HCT116 (cell line): Measurements from ENCODE around the gene LFNG. TPM values are rescaled to one million over a fixed set of nuclear protein-coding genes. Genes with fewer than 3 reads are reported as not detected.

ENCODE experiments used
- ATAC-seq: fragments of 200-7000 bp; cut with Tn5 transposase; 2 replicates; pipeline ENCODE4 v1.9.1; 2020; ENCODE audit warnings: mild to moderate bottlenecking, moderate library complexity
- BruUV-seq: library from RNA; stranded (reverse); fragments of 400-500 nt; replicated peaks from 2 replicates; lab custom pipeline; 2021; lab: Mats Ljungman, UMichigan
- CTCF ChIA-PET: fragments of 300-600 bp; sonication (Branson Sonifier 250); formaldehyde crosslinking; loops from one replicate; lab custom pipeline; 2021; ENCODE audit warnings: antibody characterized with exemption; lab: Charles Lee
- POLR2A ChIA-PET: fragments of 300-600, 350-600 bp; sonication (Branson Sonifier 250); formaldehyde crosslinking; loops from one replicate; lab custom pipeline; 2021; ENCODE audit warnings: antibody characterized with exemption; lab: Charles Lee
- RAD21 ChIA-PET, 2 experiments: fragments of 300-600 bp; sonication (Branson Sonifier 250); formaldehyde crosslinking; loops; one replicate each; lab custom pipeline; 2023; ENCODE audit warnings: low total read pairs in 2 of 2; ENCODE audit not compliant: uncharacterized antibody in 2 of 2, unreplicated experiment in 2 of 2, low non-redundant PET in 1 of 2; lab: Charles Lee
- DNase-seq: peaks from one replicate; pipeline ENCODE4 v3.0.0-alpha.2; 2010; ENCODE audit warnings: low read depth, low spot score
- H2AFZ ChIP-seq: fragments of 200-600 bp; shearing (Covaris generic), sonication (generic); 2 replicates; pipeline ENCODE4 v1.6.1; 2017; ENCODE audit warnings: low read depth, mixed run types, mixed read lengths, antibody characterized with exemption, low read length; ENCODE audit not compliant: poor library complexity, severe bottlenecking
- H3K27ac ChIP-seq: 2 replicates; pipeline ENCODE4 v1.5.1; 2012; ENCODE audit warnings: low read depth, low read length
- H3K27me3 ChIP-seq: fragments of 200-600 bp; sonication (generic); 2 replicates; pipeline ENCODE4 v1.6.1; 2016; ENCODE audit warnings: mixed run types, low read length, mixed read lengths; ENCODE audit not compliant: insufficient read depth
- H3K36me3 ChIP-seq, 2 experiments: fragments of 200-500 bp in 1 of 2; fragments of 200-600 bp in 1 of 2; sonication (Bioruptor generic) in 1 of 2; sonication (generic) in 1 of 2; 2 replicates each; pipeline versions ENCODE4 v1.5.1 to v1.6.1; 2014 to 2016; ENCODE audit warnings: low read length in 2 of 2, inconsistent platforms in 1 of 2, mixed read lengths in 1 of 2, mixed run types in 1 of 2; ENCODE audit not compliant: insufficient read depth in 2 of 2, control insufficient read depth in 1 of 2
- H3K4me1 ChIP-seq, 2 experiments: fragments of 200-600 bp in 1 of 2; sonication (generic) in 1 of 2; 2 replicates each; pipeline versions ENCODE4 v1.5.1 to v1.6.1; 2012 to 2017; ENCODE audit warnings: low read length in 2 of 2, inconsistent platforms in 1 of 2, mild to moderate bottlenecking in 1 of 2, mixed read lengths in 1 of 2, mixed run types in 1 of 2, moderate library complexity in 1 of 2; ENCODE audit not compliant: insufficient read depth in 2 of 2, control insufficient read depth in 1 of 2
- H3K4me2 ChIP-seq: fragments of 200-600 bp; sonication (generic); 2 replicates; pipeline ENCODE4 v1.6.1; 2017; ENCODE audit warnings: mixed run types, low read length, mixed read lengths
- H3K4me3 ChIP-seq, 2 experiments: fragments of 200-600 bp in 1 of 2; sonication (generic) in 1 of 2; replicated peaks in 1 of 2; 2 replicates each; pipeline ENCODE4 v1.5.1; 2011 to 2016; ENCODE audit warnings: low read length in 2 of 2, control low read depth in 1 of 2, low read depth in 1 of 2, mild to moderate bottlenecking in 1 of 2, mixed read lengths in 1 of 2, mixed run types in 1 of 2
- H3K79me2 ChIP-seq: fragments of 200-600 bp; sonication (generic); 2 replicates; pipeline ENCODE4 v1.6.1; 2017; ENCODE audit warnings: mild to moderate bottlenecking, mixed run types, low read length, moderate library complexity, mixed read lengths; ENCODE audit not compliant: insufficient read depth
- H3K9ac ChIP-seq: fragments of 200-600 bp; sonication (generic); 2 replicates; pipeline ENCODE4 v1.6.1; 2016; ENCODE audit warnings: low read length, mixed read lengths
- H3K9me2 ChIP-seq: fragments of 200-600 bp; sonication (generic), shearing (Covaris generic); 2 replicates; pipeline ENCODE4 v1.6.1; 2017; ENCODE audit warnings: mixed run types, mild to moderate bottlenecking, moderate library complexity; ENCODE audit not compliant: insufficient read depth
- H3K9me3 ChIP-seq, 2 experiments: fragments of 200-500 bp in 1 of 2; fragments of 200-600 bp in 1 of 2; sonication (Bioruptor generic) in 1 of 2; sonication (generic) in 1 of 2; 2 replicates each; pipeline ENCODE4 v1.6.1; 2014 to 2017; ENCODE audit warnings: low read length in 2 of 2, mixed read lengths in 2 of 2, inconsistent platforms in 1 of 2, low read depth in 1 of 2, mild to moderate bottlenecking in 1 of 2, mixed run types in 1 of 2, moderate library complexity in 1 of 2; ENCODE audit not compliant: control insufficient read depth in 1 of 2, insufficient read depth in 1 of 2
- H4K20me1 ChIP-seq: fragments of 200-600 bp; sonication (generic), shearing (Covaris generic); 2 replicates; pipeline ENCODE4 v1.6.1; 2017; ENCODE audit warnings: mixed run types, mild to moderate bottlenecking, moderate library complexity; ENCODE audit not compliant: insufficient read depth
- ATF3 ChIP-seq: IDR thresholded peaks from 2 replicates; pipeline ENCODE4 v1.6.1; 2012
- CBX3 ChIP-seq: IDR thresholded peaks from 2 replicates; pipeline ENCODE4 v1.6.1; 2012; ENCODE audit warnings: low read depth
- CEBPB ChIP-seq: IDR thresholded peaks from 2 replicates; pipeline ENCODE4 v1.6.1; 2012; ENCODE audit warnings: low read depth
- CTCF ChIP-seq, 3 experiments: fragments of 200-600 bp in 1 of 3; sonication (generic) in 1 of 3; IDR thresholded peaks in 2 of 3; conservative IDR thresholded peaks in 1 of 3; 2 replicates each; pipeline ENCODE4 v1.5.1; 2012 to 2017; ENCODE audit warnings: low read depth in 2 of 3, low read length in 2 of 3, antibody characterized with exemption in 1 of 3, borderline replicate concordance in 1 of 3, control low read depth in 1 of 3, mild to moderate bottlenecking in 1 of 3, mixed read lengths in 1 of 3, mixed run types in 1 of 3, moderate library complexity in 1 of 3; ENCODE audit not compliant: insufficient read depth in 1 of 3
- EZH2 ChIP-seq: fragments of 200-600 bp; sonication (generic); IDR thresholded peaks from 2 replicates; pipeline ENCODE4 v1.6.1; 2017; ENCODE audit warnings: antibody characterized with exemption, mixed run types
- FOSL1 ChIP-seq: IDR thresholded peaks from 2 replicates; pipeline ENCODE4 v1.6.1; 2012; ENCODE audit warnings: low read depth
- JUND ChIP-seq: IDR thresholded peaks from 2 replicates; pipeline ENCODE4 v1.6.1; 2012
- POLR2A ChIP-seq: IDR thresholded peaks from 2 replicates; pipeline ENCODE4 v1.7.0; 2011; ENCODE audit warnings: borderline replicate concordance; ENCODE audit not compliant: insufficient read depth, insufficient read length; ENCODE audit errors: extremely low read depth
- POLR2AphosphoS5 ChIP-seq: IDR thresholded peaks from 2 replicates; pipeline ENCODE4 v1.6.1; 2011; ENCODE audit warnings: mild to moderate bottlenecking, low read depth, low read length, moderate library complexity
- RAD21 ChIP-seq: IDR thresholded peaks from 2 replicates; pipeline ENCODE4 v1.6.1; 2012; ENCODE audit warnings: low read depth, mild to moderate bottlenecking
- SIN3A ChIP-seq: IDR thresholded peaks from 2 replicates; pipeline ENCODE4 v1.6.1; 2012; ENCODE audit warnings: low read depth
- SP1 ChIP-seq: IDR thresholded peaks from 2 replicates; pipeline ENCODE4 v1.6.1; 2012; ENCODE audit warnings: low read depth
- SRF ChIP-seq: IDR thresholded peaks from 2 replicates; pipeline ENCODE4 v1.6.1; 2012; ENCODE audit warnings: low read depth
- TCF7L2 ChIP-seq: IDR thresholded peaks from 2 replicates; pipeline ENCODE4 v1.7.0; 2011; ENCODE audit warnings: borderline replicate concordance, inconsistent platforms; ENCODE audit not compliant: insufficient read depth, insufficient read length; ENCODE audit errors: extremely low read depth
- intact Hi-C: fragments of 100-400 bp; cut with micrococcal nuclease; formaldehyde crosslinking; loops from 2 replicates; pipeline ENCODE4 v1.10.0; 2022
- total RNA-seq: library from RNA; stranded (reverse); gene quantifications from one replicate; pipeline ENCODE4 v1.2.1, GENCODE V29; 2021; ENCODE audit not compliant: unreplicated experiment

The LFNG gene
- total RNA-seq, 1 experiment from 2014 or later, result 14.3 TPM

GRCh38 chr7:2477447-2478398 lies 41.9 kb upstream of the LFNG start:
- H3K4me2 ChIP-seq, result peak overlapping the region; percentile 21
- TF ChIP-seq POLR2AphosphoS5, result no peak
- peak; percentile 93 for TF ChIP-seq RAD21
- peak; percentile 66 to 82 (median 67) for TF ChIP-seq CTCF (IDR thresholded peaks at IDR 0.05 in 2 of 3, conservative IDR thresholded peaks at IDR 0.05 in 1 of 3; ENCODE audit: borderline replicate concordance in 1 of 3, insufficient read depth in 1 of 3, low read depth in 2 of 3, low read length in 2 of 3)
- no peak for TF ChIP-seq CBX3
- no peaks in the 10 kb centered on the region for H4K20me1 ChIP-seq
- BruUV-seq, result no TSS peak
- ATAC-seq, result peak; percentile 97
- ChIA-PET POLR2A (no interaction called here), RAD21 (interaction anchor here in 1 of 2 experiments (0.7 kb wide), 1 partner anchor 11 kb away, joined by 3 read pairs; no protein-coding TSS in a partner anchor), CTCF (no interaction called here)
- peak; percentile 16 for DNase-seq
- H3K4me3 ChIP-seq, result no peak overlapping the region
- peaks cover 0 to 5% of the 10 kb centered on the region in 2 experiments; a peak in 2 of 4 replicates for H3K9me3 ChIP-seq
- H3K9me2 ChIP-seq, result no peaks in the 10 kb centered on the region
- no peak overlapping the region for H3K9ac ChIP-seq
- H2AFZ ChIP-seq, result no peak overlapping the region
- intact Hi-C loops, result no loop called here
- peaks cover 7 to 11% of the 10 kb centered on the region in 2 experiments; a peak in 2 of 4 replicates for H3K4me1 ChIP-seq
- no peaks in the 10 kb centered on the region for H3K79me2 ChIP-seq
- no peaks in the 10 kb centered on the region for H3K27me3 ChIP-seq
- H3K27ac ChIP-seq, result no peak overlapping the region
- H3K36me3 ChIP-seq, result no peaks in the 10 kb centered on the region

GRCh38 chr7:2478399-2478785 lies 41.2 kb upstream of the LFNG start:
- H2AFZ ChIP-seq, result no peak overlapping the region
- H3K9me3 ChIP-seq, result peaks cover 3 to 12% of the 10 kb centered on the region in 2 experiments; a peak in 2 of 4 replicates
- no TSS peak for BruUV-seq
- no peak overlapping the region for H3K4me2 ChIP-seq
- no peak for DNase-seq
- RAD21 ChIA-PET, result no interaction called here
- intact Hi-C loops, result no loop called here
- H3K36me3 ChIP-seq, result no peaks in the 10 kb centered on the region
- H3K9ac ChIP-seq, result no peak overlapping the region
- ATAC-seq, result no peak
- no peaks in the 10 kb centered on the region for H3K9me2 ChIP-seq
- no peak overlapping the region for H3K4me3 ChIP-seq
- H3K4me1 ChIP-seq, result peaks cover 7 to 11% of the 10 kb centered on the region in 2 experiments; a peak in 2 of 4 replicates
- CTCF ChIA-PET, result no interaction called here
- H3K27ac ChIP-seq, result no peak overlapping the region
- H4K20me1 ChIP-seq, result no peaks in the 10 kb centered on the region
- POLR2A ChIA-PET, result interaction anchor here (1.9 kb wide), 1 partner anchor 10 kb away, joined by 4 read pairs; no protein-coding TSS in a partner anchor
- TF ChIP-seq TCF7L2, result no peak
- TF ChIP-seq JUND, result no peak
- no peak for TF ChIP-seq SRF
- TF ChIP-seq POLR2A, result no peak
- TF ChIP-seq FOSL1, result no peak
- TF ChIP-seq RAD21, result no peak
- TF ChIP-seq SIN3A, result no peak
- no peak for TF ChIP-seq SP1
- no peak for TF ChIP-seq EZH2
- TF ChIP-seq ATF3, result no peak
- TF ChIP-seq CBX3, result no peak
- no peak for TF ChIP-seq CEBPB
- TF ChIP-seq CTCF (IDR thresholded peaks at IDR 0.05 in 2 of 3, conservative IDR thresholded peaks at IDR 0.05 in 1 of 3; ENCODE audit: borderline replicate concordance in 1 of 3, insufficient read depth in 1 of 3, low read depth in 2 of 3, low read length in 2 of 3), result no peak
- no peaks in the 10 kb centered on the region for H3K27me3 ChIP-seq
- H3K79me2 ChIP-seq, result no peaks in the 10 kb centered on the region
